Endothelial cell of umbilical vein (primary cell): Measurements from ENCODE around the gene PLEKHH3. TPM values are rescaled to one million over a fixed set of nuclear protein-coding genes. Genes with fewer than 3 reads are reported as not detected.

Source experiments
- BruUV-seq: library from RNA; stranded (reverse); fragments of 400-500 nt; replicated peaks from 2 replicates; lab custom pipeline; 2021; lab: Mats Ljungman, UMichigan
- CTCF ChIA-PET: fragments of 300-600, 350-600 bp; sonication (Branson Sonifier 250); formaldehyde crosslinking; loops from one replicate; lab custom pipeline; 2021; ENCODE audit warnings: antibody characterized with exemption, inconsistent platforms; lab: Charles Lee
- POLR2A ChIA-PET: fragments of 300-600, 350-600 bp; sonication (Branson Sonifier 250); formaldehyde crosslinking; loops from one replicate; lab custom pipeline; 2021; ENCODE audit warnings: antibody characterized with exemption, inconsistent platforms; lab: Charles Lee
- DNase-seq: peaks from one replicate; pipeline ENCODE4 v3.0.0-alpha.2; 2011; ENCODE audit warnings: low read depth, low spot score
- FAIRE-seq: peaks from 2 replicates; lab custom pipeline; 2011; peaks lifted over from hg19 to GRCh38; lab: Jason Lieb, UNC
- H2AFZ ChIP-seq: 2 replicates; pipeline ENCODE4 v1.6.0; 2012; ENCODE audit warnings: low read depth, low read length, control low read depth, inconsistent platforms
- H3K27ac ChIP-seq: 2 replicates; pipeline ENCODE4 v1.5.1; 2011; ENCODE audit warnings: low read depth, mild to moderate bottlenecking, control low read depth, low read length, moderate library complexity; ENCODE audit not compliant: insufficient read depth
- H3K27me3 ChIP-seq, 2 experiments: 2 replicates each; pipeline versions ENCODE4 v1.6.0 to v1.6.1; 2011; ENCODE audit warnings: low read length in 2 of 2, mixed read lengths in 1 of 2; ENCODE audit not compliant: control insufficient read depth in 2 of 2, insufficient read depth in 2 of 2
- H3K36me3 ChIP-seq, 2 experiments: 2 replicates in 1 of 2; 3 replicates in 1 of 2; pipeline ENCODE4 v1.5.1; 2011; ENCODE audit warnings: low read length in 2 of 2, mild to moderate bottlenecking in 1 of 2, moderate library complexity in 1 of 2; ENCODE audit not compliant: control insufficient read depth in 2 of 2, insufficient read depth in 2 of 2; ENCODE audit errors: extremely low read depth in 1 of 2
- H3K4me1 ChIP-seq: 3 replicates; pipeline ENCODE4 v1.5.1; 2011; ENCODE audit warnings: mild to moderate bottlenecking, low read length; ENCODE audit not compliant: control insufficient read depth, insufficient read depth; ENCODE audit errors: extremely low read depth
- H3K4me2 ChIP-seq: 2 replicates; pipeline ENCODE4 v1.6.1; 2011; ENCODE audit warnings: low read length, control low read depth, mixed read lengths; ENCODE audit not compliant: insufficient read depth
- H3K4me3 ChIP-seq, 3 experiments: fragments of 200-600 bp in 1 of 3; sonication (generic), shearing (Covaris generic) in 1 of 3; replicated peaks in 1 of 3; 2 replicates each; pipeline ENCODE4 v1.5.1; 2011 to 2016; ENCODE audit warnings: control low read depth in 3 of 3, low read length in 3 of 3, mild to moderate bottlenecking in 2 of 3, inconsistent platforms in 1 of 3, low read depth in 1 of 3, moderate library complexity in 1 of 3; ENCODE audit not compliant: insufficient read depth in 1 of 3
- H3K79me2 ChIP-seq: 2 replicates; pipeline ENCODE4 v1.6.0; 2012; ENCODE audit warnings: low read length, inconsistent platforms; ENCODE audit not compliant: control insufficient read depth, insufficient read depth
- H3K9ac ChIP-seq: replicated peaks from 2 replicates; pipeline ENCODE3; 2011; ENCODE audit warnings: low read length, control low read depth; ENCODE audit not compliant: insufficient read depth; ENCODE audit errors: extremely low read depth
- H3K9me1 ChIP-seq: replicated peaks from 3 replicates; pipeline ENCODE4 v1.6.0; 2011; ENCODE audit warnings: mild to moderate bottlenecking, low read length; ENCODE audit not compliant: control insufficient read depth, insufficient read depth; ENCODE audit errors: extremely low read depth
- H3K9me3 ChIP-seq: replicated peaks from 2 replicates; pipeline ENCODE4 v1.5.1; 2012; ENCODE audit warnings: low read length, inconsistent platforms; ENCODE audit not compliant: control insufficient read depth, insufficient read depth
- H4K20me1 ChIP-seq: replicated peaks from 2 replicates; pipeline ENCODE3; 2011; ENCODE audit warnings: mild to moderate bottlenecking, low read length; ENCODE audit not compliant: control insufficient read depth, insufficient read depth; ENCODE audit errors: extremely low read depth
- CTCF ChIP-seq, 2 donors: IDR thresholded peaks; 1 replicate in 1 of 2; 2 replicates in 1 of 2; pipeline ENCODE4 v1.5.1; 2011; ENCODE audit warnings: low read length in 2 of 2, mild to moderate bottlenecking in 2 of 2, moderate library complexity in 2 of 2, control low read depth in 1 of 2, inconsistent platforms in 1 of 2, low read depth in 1 of 2; ENCODE audit not compliant: insufficient read depth in 1 of 2; ENCODE audit errors: extremely low read depth in 1 of 2
- EZH2 ChIP-seq: IDR thresholded peaks from 2 replicates; pipeline ENCODE4 v1.6.1; 2012; ENCODE audit warnings: borderline replicate concordance, low read depth, mild to moderate bottlenecking, moderate library complexity, low read length, inconsistent platforms; ENCODE audit not compliant: severe bottlenecking
- FOS ChIP-seq: IDR thresholded peaks from 2 replicates; pipeline ENCODE4 v1.6.1; 2011; ENCODE audit warnings: mild to moderate bottlenecking, low read length, moderate library complexity, borderline replicate concordance; ENCODE audit not compliant: insufficient read depth
- GATA2 ChIP-seq: IDR thresholded peaks from 2 replicates; pipeline ENCODE4 v1.7.0; 2011; ENCODE audit warnings: low read depth, mild to moderate bottlenecking, moderate library complexity, mixed read lengths, low read length; ENCODE audit not compliant: insufficient read length, insufficient read depth
- JUN ChIP-seq: IDR thresholded peaks from 2 replicates; pipeline ENCODE4 v1.6.1; 2011; ENCODE audit warnings: borderline replicate concordance, low read depth; ENCODE audit not compliant: insufficient read length, insufficient read depth
- MAX ChIP-seq: IDR thresholded peaks from 2 replicates; pipeline ENCODE4 v1.6.1; 2011; ENCODE audit not compliant: insufficient read depth, insufficient read length
- MYC ChIP-seq: IDR thresholded peaks from one replicate; pipeline ENCODE4 v1.6.1; 2011; ENCODE audit warnings: mild to moderate bottlenecking, low read depth, low read length
- POLR2A ChIP-seq: IDR thresholded peaks from 2 replicates; pipeline ENCODE4 v1.6.1; 2012; ENCODE audit warnings: low read depth, mild to moderate bottlenecking, control low read depth, low read length
- POLR2AphosphoS5 ChIP-seq: IDR thresholded peaks from 2 replicates; pipeline ENCODE4 v1.6.1; 2012; ENCODE audit warnings: low read depth, mild to moderate bottlenecking, control low read depth, low read length, moderate library complexity; ENCODE audit not compliant: insufficient read depth
- dilution Hi-C: fragments of 300-500 bp; cut with MboI; formaldehyde crosslinking; loops from one replicate; pipeline ENCODE4 v1.15.0; 2019; ENCODE audit warnings: low sequenced_read_pairs; ENCODE audit not compliant: extremely low pct_ligation_motif_present
- intact Hi-C: fragments of 100-400 bp; cut with micrococcal nuclease; formaldehyde crosslinking; loops from one replicate; pipeline ENCODE4 v1.10.0; 2022
- polyA plus RNA-seq, 4 experiments: library from polyadenylated mRNA; depleted of rRNA in 3 of 4; stranded (reverse) in 3 of 4; unstranded in 1 of 4; fragments of >200 nt; gene quantifications; 2 replicates each; pipeline versions ENCODE4 v1.2.1 to v1.2.3, GENCODE V29; 2011 to 2012; ENCODE audit warnings: missing spikeins in 1 of 4
- total RNA-seq: library from RNA; stranded (reverse); gene quantifications from 2 replicates; pipeline ENCODE4 v1.2.3, GENCODE V29; 2021

Gene PLEKHH3
- total and polyA plus RNA-seq, 2 donors (not counting 3 experiments of a cell fraction or from before 2014, with no cell fraction given): 5.4 to 11.3 TPM

GRCh38 chr17:42639525-42640113, 37.2 kb downstream of the PLEKHH3 start:
- no peaks in the 10 kb centered on the region for H3K9me3 ChIP-seq
- no peak overlapping the region for H2AFZ ChIP-seq
- H3K27me3 ChIP-seq: peaks cover 0 to 2% of the 10 kb centered on the region in 2 experiments
- H3K4me1 ChIP-seq: no peaks in the 10 kb centered on the region
- DNase-seq (no peak), FAIRE-seq (no peak)
- BruUV-seq: no TSS peak
- no peaks in the 10 kb centered on the region for H3K9me1 ChIP-seq
- no peak overlapping the region for H3K4me3 ChIP-seq
- H3K9ac ChIP-seq: no peak overlapping the region
- CTCF ChIA-PET: interaction anchor here (0.8 to 1.6 kb wide), 4 partner anchors 10 to 62 kb away, joined by 3 to 5 read pairs (median 4); partner anchors contain the start of gene PSMC3IP
- dilution Hi-C loops (no loop called here), intact Hi-C loops (no loop called here)
- TF ChIP-seq MAX (no peak), JUN (no peak), FOS (no peak), POLR2AphosphoS5 (no peak), POLR2A (no peak), GATA2 (no peak), EZH2 (no peak), MYC (no peak), CTCF (IDR thresholded peaks at IDR 0.05; ENCODE audit: extremely low read depth in 1 of 2, insufficient read depth in 1 of 2, low read depth in 1 of 2, low read length in 2 of 2) (no peak)
- H4K20me1 ChIP-seq: no peaks in the 10 kb centered on the region
- no peaks in the 10 kb centered on the region for H3K36me3 ChIP-seq
- POLR2A ChIA-PET: no interaction called here
- no peak overlapping the region for H3K4me2 ChIP-seq
- H3K79me2 ChIP-seq: no peaks in the 10 kb centered on the region
- no peak overlapping the region for H3K27ac ChIP-seq
